Anterior cingulate cortex (tissue), 58 donors: ENCODE results near the gene NOD2.

Experiments used
- DNase-seq, 58 donors: peaks; one replicate each; lab custom pipeline; 2025; lab: John Stamatoyannopoulos, UW

NOD2 gene

DNA sequence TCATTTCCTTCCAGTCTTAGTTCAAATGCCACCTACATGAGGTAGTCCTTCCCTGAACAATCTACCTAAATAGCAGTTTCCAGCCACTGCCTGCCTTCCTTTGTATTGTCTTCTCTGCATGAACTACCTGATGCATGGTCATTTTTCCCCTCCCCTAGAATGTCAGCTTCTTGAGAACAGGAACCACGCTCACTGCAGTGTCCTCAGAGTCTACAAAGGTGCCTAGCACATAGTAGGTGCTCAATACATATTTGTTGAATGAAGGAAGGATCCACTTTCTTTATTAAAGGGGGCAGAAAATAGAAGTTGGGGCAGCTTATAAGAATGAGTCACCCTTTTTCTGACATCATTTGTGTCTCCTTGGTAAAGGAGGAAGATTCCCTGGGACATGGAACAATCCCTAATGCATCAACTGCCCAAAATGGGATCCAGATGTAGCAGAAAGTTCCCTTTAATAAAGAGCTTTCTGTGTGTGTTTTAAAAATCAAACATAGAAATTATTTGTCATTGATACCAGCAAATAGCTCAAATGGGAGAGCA is 44.1 kb downstream of the NOD2 start:
- DNase-seq = no peak

- DNase-seq = no peak
Measured at GRCh38 chr16:50739031-50739430, 45.6 kb downstream of the NOD2 start.

DNA sequence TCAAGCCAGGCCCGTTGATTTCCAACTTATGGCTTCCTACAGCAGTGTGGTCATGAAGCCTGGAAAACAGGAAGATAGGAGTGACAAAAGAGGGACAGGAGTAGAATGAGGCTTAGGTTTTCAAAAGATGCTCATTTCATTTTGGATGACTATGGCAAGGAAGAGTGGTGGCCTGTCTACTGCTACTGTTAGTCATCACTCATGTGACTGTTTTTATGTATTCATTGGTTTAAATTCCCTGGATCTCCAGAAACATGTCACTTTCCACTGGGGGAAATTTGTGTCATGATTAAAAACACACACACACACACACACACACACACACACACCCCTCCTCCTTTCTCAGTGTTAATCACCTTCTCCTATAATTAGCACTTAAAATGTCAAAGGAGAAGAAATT is 47.3 kb downstream of the NOD2 start:
- no peak for DNase-seq

DNA sequence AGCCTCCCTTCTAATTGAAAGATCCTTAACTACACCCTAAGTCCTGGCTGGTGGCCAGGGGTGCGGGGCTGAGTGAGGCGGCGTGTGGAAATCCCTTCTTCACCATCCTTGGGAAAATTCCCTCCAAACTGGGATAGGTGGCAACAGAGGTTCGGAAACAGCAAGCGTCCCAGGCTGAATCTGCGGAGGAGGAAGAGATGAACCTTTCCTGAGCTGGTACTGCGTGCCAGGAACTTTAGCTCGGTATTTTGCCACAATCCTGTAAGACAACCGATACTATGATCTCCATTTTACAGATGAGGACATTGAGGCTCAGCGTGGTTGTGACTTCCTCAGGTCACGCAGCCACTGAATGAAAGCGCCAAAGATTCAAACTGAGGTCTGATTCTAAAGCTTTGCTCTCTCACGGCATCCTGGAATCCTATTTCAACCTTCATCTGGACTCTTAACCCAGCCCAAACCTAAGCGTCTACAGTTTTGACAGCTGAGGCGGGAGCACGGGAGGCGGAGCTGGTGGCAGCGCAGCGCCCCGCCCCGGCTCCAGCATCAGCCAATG is 47.9 kb downstream of the NOD2 start:
- DNase-seq = peak in 4 of 58 donors; percentile 6 to 72 (median 36)

GRCh38 chr16:50741781-50742575 is 48.6 kb downstream of the NOD2 start, which contains the start of gene CYLD:
Gene CYLD, plus strand, starts transcription at chr16:50742086. Its CDS starts 7,613 bp downstream, at chr16:50749699.
- DNase-seq = peak; percentile 88 to 100 (median 99)

DNA sequence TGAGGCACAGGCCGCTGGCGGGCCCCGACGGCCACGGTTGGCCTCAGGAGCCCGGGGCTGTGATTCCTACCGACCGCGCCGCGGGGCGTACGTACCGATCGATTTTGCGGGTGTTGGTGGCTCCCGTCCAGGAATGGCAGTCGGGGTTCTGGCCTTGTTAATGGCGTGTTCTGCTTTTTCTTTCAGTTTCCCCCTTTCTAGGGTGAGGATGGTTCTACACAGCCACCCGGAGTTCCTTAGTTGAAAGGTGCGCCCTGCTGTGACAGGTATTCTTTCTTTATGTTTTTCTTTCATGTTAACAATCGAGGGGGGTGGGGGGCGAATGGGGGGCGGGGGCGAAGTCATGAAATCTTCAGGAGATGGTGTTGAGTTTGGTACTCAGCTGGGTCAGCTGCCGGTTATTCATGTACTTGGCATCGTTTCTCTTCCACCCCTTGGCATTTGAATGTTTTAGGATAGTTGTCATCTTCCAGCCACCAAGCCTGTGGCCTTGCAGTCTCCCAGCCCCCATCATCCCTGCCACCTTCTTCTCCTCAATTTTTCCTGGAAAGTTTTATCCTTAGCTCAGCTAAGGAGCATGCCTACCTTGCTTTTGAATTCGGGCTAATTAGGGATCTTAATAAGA is 49.3 kb downstream of the NOD2 start:
- peak in 15 of 58 donors; percentile 10 to 55 (median 33) for DNase-seq

- DNase-seq = no peak
Measured at GRCh38 chr16:50743581-50744225, 50.3 kb downstream of the NOD2 start.

DNA sequence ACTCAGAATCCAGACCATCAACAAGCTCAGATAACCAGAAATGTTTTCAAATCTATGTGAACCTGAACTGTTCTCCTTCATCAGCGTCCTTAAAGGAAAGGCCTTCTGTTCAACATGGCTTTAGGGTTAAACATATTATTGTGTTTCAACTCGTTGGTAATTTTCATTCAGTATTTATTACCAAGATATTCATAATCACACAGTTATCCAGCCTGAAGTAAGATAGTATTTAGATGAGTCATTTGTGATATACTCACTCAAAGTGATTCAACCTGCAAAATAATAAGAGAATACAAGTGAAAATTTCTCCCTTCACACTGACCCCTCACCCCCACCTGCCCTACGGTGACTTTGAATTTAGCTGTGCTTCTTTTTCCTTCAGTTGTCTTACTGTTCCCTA is 51.5 kb downstream of the NOD2 start:
- DNase-seq = no peak

DNA sequence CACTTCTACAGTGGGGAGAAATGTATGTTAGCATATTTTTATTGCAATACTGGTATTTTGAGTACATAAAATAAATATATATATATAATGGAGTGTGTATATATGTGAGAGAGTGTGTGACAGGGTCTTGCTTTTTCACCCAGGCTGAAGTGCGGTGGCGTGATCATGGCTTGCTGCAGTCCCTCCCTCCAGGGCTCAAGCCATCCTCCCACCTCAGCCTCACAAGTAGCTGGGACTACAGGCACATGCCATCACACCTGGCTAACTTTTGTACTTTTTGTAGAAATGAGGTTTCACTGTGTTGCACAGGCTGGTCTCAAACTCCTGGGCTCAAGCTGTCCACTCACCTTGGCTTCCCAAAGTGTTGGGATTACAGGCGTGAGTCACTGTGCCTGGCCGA is 52.5 kb downstream of the NOD2 start:
- DNase-seq = no peak

DNA sequence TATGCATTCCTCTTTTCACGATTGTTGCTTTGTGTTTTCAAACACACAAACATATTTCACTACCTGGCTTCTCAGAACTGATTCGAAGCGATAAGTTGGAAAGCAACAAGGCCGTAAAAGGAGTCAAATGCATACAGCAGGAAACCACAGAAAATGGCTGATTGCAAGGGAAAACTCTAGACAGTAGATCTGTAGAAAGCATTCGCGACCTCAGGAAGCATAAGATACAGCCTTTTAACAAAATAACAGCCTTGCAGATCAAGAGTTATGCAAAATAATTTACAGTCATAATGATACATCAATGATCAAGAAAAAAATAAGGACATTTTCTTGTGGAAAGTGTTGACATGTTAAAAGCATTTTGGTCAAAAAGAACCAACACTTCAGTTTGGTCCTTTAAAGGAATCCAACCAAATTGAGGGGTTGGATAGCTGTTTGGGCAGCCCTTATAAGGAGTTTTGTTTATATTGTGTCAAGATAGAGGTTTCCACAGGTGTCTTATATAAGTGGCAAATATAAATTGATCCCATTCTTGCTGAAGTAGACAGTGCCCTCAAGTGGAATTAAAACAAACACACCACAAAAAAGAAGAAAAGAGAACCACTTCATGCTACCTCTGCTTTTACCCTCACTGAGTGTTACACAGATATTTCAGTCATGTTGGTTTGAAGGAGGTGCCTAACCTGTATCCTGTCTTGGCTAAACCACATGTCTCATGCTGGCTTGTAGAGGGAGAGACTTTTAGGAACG is 54.0 kb downstream of the NOD2 start:
- no peak for DNase-seq

GRCh38 chr16:50751528-50751927 is 58.1 kb downstream of the NOD2 start:
- DNase-seq = no peak

DNA sequence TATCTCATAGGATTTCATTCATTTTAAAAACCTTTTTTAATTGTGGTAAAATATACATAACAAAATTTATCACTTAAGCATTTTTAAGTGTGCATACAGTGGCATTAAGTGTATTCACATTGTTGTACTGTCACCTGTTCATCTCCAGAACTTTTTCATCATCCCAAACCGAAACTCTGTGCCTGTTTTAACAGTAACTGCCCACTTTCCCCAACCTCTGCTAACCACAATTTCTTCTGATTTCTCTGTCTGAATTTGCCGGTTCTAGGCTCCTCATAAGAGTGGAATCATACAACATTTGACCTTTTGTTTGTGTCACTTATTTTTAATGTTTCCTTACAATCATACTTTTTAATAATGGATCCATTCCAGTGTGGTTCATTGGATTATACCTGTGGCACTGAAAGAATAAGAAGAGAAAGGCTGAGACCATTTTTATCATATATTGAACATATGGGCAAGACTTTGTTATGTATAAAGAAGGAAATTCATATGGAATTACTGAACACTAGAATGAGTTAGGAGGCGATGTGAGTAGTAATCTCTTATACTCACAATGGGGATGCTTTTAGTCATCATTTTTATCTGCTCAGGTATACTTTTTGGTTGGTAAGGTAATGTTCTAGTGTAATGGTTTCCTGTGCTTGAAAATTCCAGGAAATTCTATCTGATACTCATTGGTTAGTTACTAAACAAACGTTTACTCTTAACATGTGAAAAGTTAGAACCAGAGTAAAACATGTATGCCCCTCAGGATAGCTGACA is 59.2 kb downstream of the NOD2 start:
- no peak for DNase-seq

- DNase-seq = no peak
Measured at GRCh38 chr16:50756473-50756872, 63.1 kb downstream of the NOD2 start.

GRCh38 chr16:50761267-50761666 is 67.9 kb downstream of the NOD2 start:
- no peak for DNase-seq

DNA sequence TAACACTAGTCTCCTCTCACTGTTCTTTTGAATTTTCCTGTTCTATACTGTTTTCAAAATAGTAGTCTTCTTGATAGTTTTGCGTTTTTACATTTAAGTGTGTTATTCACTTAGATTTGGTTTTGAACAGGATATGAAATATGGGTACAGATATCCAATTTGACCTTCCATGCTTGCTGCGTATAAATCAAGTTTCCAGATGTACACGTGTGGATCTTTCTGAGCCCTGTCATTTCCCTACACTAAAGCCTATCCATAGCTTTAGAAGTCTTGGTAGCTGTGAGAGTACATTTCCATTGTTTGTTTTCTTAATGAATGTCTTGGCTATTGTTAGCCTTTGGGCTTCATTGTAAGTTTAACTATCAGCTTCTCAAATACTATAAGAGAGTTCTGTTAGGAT is 68.8 kb downstream of the NOD2 start:
- no peak for DNase-seq

DNA sequence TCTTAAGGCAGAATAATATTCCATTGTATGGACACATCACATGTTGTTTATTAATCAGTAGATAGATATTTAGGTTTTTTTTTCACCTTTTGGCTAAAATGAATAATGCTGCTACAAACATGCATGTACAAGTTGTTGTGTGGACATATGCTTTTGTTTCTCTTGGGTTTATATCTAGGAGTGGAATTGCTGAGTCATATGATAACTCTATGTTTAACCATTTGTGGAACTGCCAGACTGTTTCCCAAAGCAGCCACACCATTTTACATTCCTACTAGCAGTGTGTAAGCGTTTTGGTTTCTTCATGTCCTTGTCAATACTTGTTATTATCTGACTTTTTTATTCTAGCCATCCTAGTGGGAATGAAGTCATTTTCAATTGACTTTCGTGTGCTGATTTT is 69.8 kb downstream of the NOD2 start:
- DNase-seq = no peak

- DNase-seq = no peak
Measured at GRCh38 chr16:50765260-50765659, 71.9 kb downstream of the NOD2 start.

DNA sequence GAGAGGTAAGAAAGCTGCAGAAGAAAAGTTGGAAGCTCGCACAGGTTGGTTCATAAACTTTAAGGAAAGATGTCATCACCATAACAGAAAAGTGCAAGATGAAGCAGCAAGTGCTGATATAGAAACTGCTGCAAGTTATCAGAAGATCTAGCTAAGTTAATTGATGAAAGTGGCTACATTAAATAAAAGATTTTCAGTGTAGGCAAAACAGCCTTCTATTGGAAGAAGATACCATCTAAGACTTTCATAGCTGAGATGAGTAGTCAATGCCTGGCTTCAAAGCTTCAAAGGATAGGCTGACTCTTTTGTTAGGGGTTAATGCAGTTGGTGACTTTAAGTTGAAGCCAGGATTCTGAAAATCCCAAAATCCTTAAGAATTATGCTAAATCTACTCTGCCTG is 72.5 kb downstream of the NOD2 start:
- no peak for DNase-seq

GRCh38 chr16:50767197-50767596 is 73.8 kb downstream of the NOD2 start:
- DNase-seq = no peak

- DNase-seq = no peak
Measured at GRCh38 chr16:50771366-50771765, 78.0 kb downstream of the NOD2 start.
